ENCODE measurements around the gene PLA2G4D.
"Not testable (repeated sequence)": the region's sequence is repeated elsewhere in the genome, so short reads cannot be mapped to it uniquely, and the experiment has no call there.

Gene PLA2G4D

GRCh38 chr15:42123546-42123945 lies 29.2 kb upstream of the PLA2G4D start:
- DNase-seq, result no peak

GRCh38 chr15:42121682-42122081 lies 27.3 kb upstream of the PLA2G4D start:
- DNase-seq, result no peak

- no peak for DNase-seq
These were observed 26.7 kb upstream of the PLA2G4D start for GRCh38 chr15:42121021-42121420.

- no peak for DNase-seq
These were observed 25.9 kb upstream of the PLA2G4D start for GRCh38 chr15:42120285-42120684.

- DNase-seq, result no peak
These were observed 25.0 kb upstream of the PLA2G4D start for GRCh38 chr15:42119446-42119760.

GRCh38 chr15:42118650-42119445 lies 24.5 kb upstream of the PLA2G4D start:
- DNase-seq, result peak; percentile 23

- no peak for DNase-seq
These were observed 17.6 kb upstream of the PLA2G4D start for GRCh38 chr15:42111924-42112323.

GRCh38 chr15:42110367-42110766 lies 16.0 kb upstream of the PLA2G4D start:
- no peak for DNase-seq

GRCh38 chr15:42108806-42109205 lies 14.4 kb upstream of the PLA2G4D start:
- no peak for DNase-seq

GRCh38 chr15:42108189-42108588 lies 13.8 kb upstream of the PLA2G4D start:
- DNase-seq, result no peak

GRCh38 chr15:42107473-42107872 lies 13.1 kb upstream of the PLA2G4D start:
- DNase-seq, result peak; percentile 68

GRCh38 chr15:42106288-42106687 lies 11.9 kb upstream of the PLA2G4D start:
- no peak for DNase-seq

GRCh38 chr15:42104095-42104891 lies 9.9 kb upstream of the PLA2G4D start:
- DNase-seq, result no peak

GRCh38 chr15:42102646-42103235 lies 8.4 kb upstream of the PLA2G4D start:
- DNase-seq, result no peak

GRCh38 chr15:42101861-42102260 lies 7.5 kb upstream of the PLA2G4D start:
- DNase-seq, result no peak

- no peak for DNase-seq
These were observed 5.8 kb upstream of the PLA2G4D start for GRCh38 chr15:42100021-42100800.

GRCh38 chr15:42097018-42097417 lies 2.7 kb upstream of the PLA2G4D start:
- no peak for DNase-seq

GRCh38 chr15:42093966-42094365 lies 396 bp downstream of the PLA2G4D start:
- no peak for DNase-seq

GRCh38 chr15:42092398-42093318 lies 1.7 kb downstream of the PLA2G4D start:
- DNase-seq, result no peak

- not testable (repeated sequence) for DNase-seq
These were observed 2.5 kb downstream of the PLA2G4D start for GRCh38 chr15:42091753-42092397.

- no peak for DNase-seq
These were observed 3.6 kb downstream of the PLA2G4D start for GRCh38 chr15:42090781-42091180.

GRCh38 chr15:42090370-42090769 lies 4.0 kb downstream of the PLA2G4D start:
- no peak for DNase-seq

All from NCI-H1105 (cell line).